Kidney epithelial cell (primary cell): Measurements from ENCODE around the gene GNAO1. TPM values are rescaled to one million over a fixed set of nuclear protein-coding genes. Genes with fewer than 3 reads are reported as not detected.
"Not testable (repeated sequence)": the region's sequence is repeated elsewhere in the genome, so short reads cannot be mapped to it uniquely, and the experiment has no call there.

Experiments used
- DNase-seq: peaks from one replicate; pipeline ENCODE4 v3.0.0-alpha.2; 2010; ENCODE audit warnings: low read depth
- H3K27me3 ChIP-seq: 2 replicates; pipeline ENCODE4 v1.6.0; 2011; ENCODE audit warnings: low read length; ENCODE audit not compliant: control insufficient read depth, insufficient read depth
- H3K36me3 ChIP-seq: 2 replicates; pipeline ENCODE4 v1.5.1; 2011; ENCODE audit warnings: low read length; ENCODE audit not compliant: control insufficient read depth, insufficient read depth
- H3K4me3 ChIP-seq: 2 replicates; pipeline ENCODE4 v1.5.1; 2011; ENCODE audit warnings: low read depth, mild to moderate bottlenecking, control low read depth, low read length
- CTCF ChIP-seq: IDR thresholded peaks from 2 replicates; pipeline ENCODE4 v1.5.1; 2011; ENCODE audit warnings: mild to moderate bottlenecking, moderate library complexity, low read length, control low read depth, inconsistent platforms; ENCODE audit not compliant: insufficient read depth, poor library complexity, severe bottlenecking
- total RNA-seq: library from RNA; depleted of rRNA; stranded (reverse); fragments of >200 nt; gene quantifications from 2 replicates; pipeline ENCODE4 v1.2.3, GENCODE V29; 2015

Gene GNAO1
- total RNA-seq, 1 donor from 2014 or later, result 5.7 TPM

- TF ChIP-seq CTCF, result no peak
- Histone ChIP-seq H3K4me3 (no peak overlapping the region), H3K27me3 (no peaks in the 10 kb centered on the region), H3K36me3 (no peaks in the 10 kb centered on the region)
- DNase-seq, result no peak
Measured at GRCh38 chr16:56372013-56372634, 180.8 kb downstream of the GNAO1 start.

GRCh38 chr16:56373003-56373402, 181.7 kb downstream of the GNAO1 start:
- Histone ChIP-seq H3K27me3 (no peaks in the 10 kb centered on the region), H3K36me3 (no peaks in the 10 kb centered on the region), H3K4me3 (no peak overlapping the region)
- no peak for DNase-seq
- no peak for TF ChIP-seq CTCF

GRCh38 chr16:56375792-56376191, 184.5 kb downstream of the GNAO1 start:
- not testable (repeated sequence) for H3K4me3 ChIP-seq, DNase-seq, H3K36me3 ChIP-seq, H3K27me3 ChIP-seq

- H3K36me3 ChIP-seq, H3K27me3 ChIP-seq, H3K4me3 ChIP-seq, DNase-seq: not testable (repeated sequence)
Measured at GRCh38 chr16:56379044-56379443, 187.8 kb downstream of the GNAO1 start.

GRCh38 chr16:56380778-56381485, 189.6 kb downstream of the GNAO1 start:
- DNase-seq, H3K36me3 ChIP-seq, H3K4me3 ChIP-seq, H3K27me3 ChIP-seq: not testable (repeated sequence)

GRCh38 chr16:56382459-56382858, 191.2 kb downstream of the GNAO1 start:
- TF ChIP-seq CTCF, result no peak
- H3K36me3 ChIP-seq, result peaks cover 1% of the 10 kb centered on the region

GRCh38 chr16:56382901-56383355, 191.6 kb downstream of the GNAO1 start:
- Histone ChIP-seq H3K27me3 (no peaks in the 10 kb centered on the region), H3K4me3 (no peak overlapping the region), H3K36me3 (peaks cover 1% of the 10 kb centered on the region)
- peak; percentile 29 for DNase-seq
- no peak for TF ChIP-seq CTCF

More at GRCh38 chr16:56382459-56382858, 191.2 kb downstream of the GNAO1 start:
- Histone ChIP-seq H3K27me3 (no peaks in the 10 kb centered on the region), H3K4me3 (no peak overlapping the region)
- DNase-seq, result no peak
